Activated naive CD4-positive, alpha-beta T cell treated with anti-CD3 and anti-CD28 coated beads, Interleukin-2, amount 50 U/mL, for 72 hours (primary cell): ENCODE data around the gene TBC1D30. TPM values are rescaled to one million over a fixed set of nuclear protein-coding genes. Genes with fewer than 3 reads are reported as not detected.
A peak's percentile ranks its signal among the peaks of the same experiment; 100 is the strongest.

Source experiments
- ATAC-seq, 2 donors: fragments of 150-1000 bp; cut with Tn5 transposase; 2 replicates each; pipeline ENCODE4 v1.10.0; 2021; ENCODE audit warnings: mild to moderate bottlenecking in 2 of 2, moderate library complexity in 2 of 2
- DNase-seq, 2 donors: peaks; one replicate each; pipeline ENCODE4 v3.0.0; 2021 to 2022; ENCODE audit warnings: low spot score in 2 of 2
- H3K27ac Mint-ChIP-seq, 2 donors: one replicate each; pipeline ENCODE4 v1.8.0; 2022; ENCODE audit warnings: mild to moderate bottlenecking in 2 of 2, mixed read lengths in 2 of 2
- H3K36me3 Mint-ChIP-seq, 2 donors: one replicate each; pipeline ENCODE4 v1.8.0; 2022; ENCODE audit warnings: mixed read lengths in 2 of 2
- H3K9me3 Mint-ChIP-seq, 2 donors: one replicate each; pipeline ENCODE4 v1.8.0; 2022; ENCODE audit warnings: mixed read lengths in 2 of 2
- total RNA-seq, 2 donors: library from RNA; stranded (reverse); gene quantifications; one replicate each; pipeline ENCODE4 v1.2.3, GENCODE V29; 2022

The TBC1D30 gene
- total RNA-seq, 2 donors from 2014 or later, result 0.27 to 0.41 TPM

DNA sequence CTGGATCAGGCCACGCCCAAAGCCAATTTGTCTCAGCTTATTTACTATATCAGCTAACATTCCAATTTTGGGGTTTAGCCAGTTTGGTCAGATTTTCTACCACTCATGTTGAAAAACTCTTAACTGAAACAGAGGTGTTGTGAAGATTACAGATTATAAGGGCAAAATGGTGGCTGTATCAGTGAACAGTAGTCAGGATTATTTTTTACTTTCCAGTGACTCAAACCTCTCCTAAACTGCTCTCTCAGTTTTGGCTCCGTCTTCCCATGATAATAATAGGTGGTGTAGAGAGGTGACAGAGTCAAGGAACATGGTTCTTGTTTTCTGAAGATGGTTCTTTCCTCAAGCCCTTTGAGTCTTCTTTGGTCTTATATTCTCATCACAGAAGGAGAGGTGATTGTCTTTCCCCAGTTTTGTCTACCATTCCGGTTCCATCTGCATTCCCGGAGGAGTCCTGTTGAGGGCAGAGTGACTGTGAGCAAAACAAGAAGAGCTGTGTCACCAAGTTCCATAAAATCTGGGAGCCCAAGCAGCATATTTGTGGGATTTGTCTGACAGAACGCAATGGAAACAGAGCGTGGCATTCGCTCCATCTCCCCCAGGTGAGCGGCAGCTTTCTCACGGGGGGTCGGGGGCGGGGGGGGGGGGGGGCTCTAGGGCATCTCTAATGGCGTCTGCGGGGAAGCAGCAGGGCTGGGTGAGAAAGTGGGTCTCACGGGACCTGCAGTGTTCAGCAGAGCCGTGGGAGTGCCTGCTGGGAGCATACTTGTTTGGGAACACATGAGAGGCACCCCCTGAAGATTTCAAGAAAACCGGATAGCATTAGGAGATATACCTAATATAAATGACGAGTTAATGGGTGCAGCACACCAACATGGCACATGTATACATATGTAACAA is 59.1 kb downstream of the TBC1D30 start:
- Mint-ChIP-seq H3K36me3 (peaks cover 0 to 9% of the 10 kb centered on the region in 2 donors), H3K9me3 (peaks cover 0 to 4% of the 10 kb centered on the region in 2 donors), H3K27ac (no peak overlapping the region)
- DNase-seq (no peak), ATAC-seq (peak in 1 of 2 donors; percentile 55)

GRCh38 chr12:64884164-64884542 is 59.7 kb downstream of the TBC1D30 start:
- no peak for DNase-seq
- Mint-ChIP-seq H3K9me3 (peaks cover 0 to under 1% of the 10 kb centered on the region in 2 donors), H3K36me3 (peaks cover 0 to 9% of the 10 kb centered on the region in 2 donors), H3K27ac (no peak overlapping the region)
- no peak for ATAC-seq

GRCh38 chr12:64884728-64885127 is 60.3 kb downstream of the TBC1D30 start:
- Mint-ChIP-seq H3K36me3 (peaks cover 0 to 7% of the 10 kb centered on the region in 2 donors), H3K9me3 (no peaks in the 10 kb centered on the region), H3K27ac (no peak overlapping the region)
- no peak for ATAC-seq
- no peak for DNase-seq

DNA sequence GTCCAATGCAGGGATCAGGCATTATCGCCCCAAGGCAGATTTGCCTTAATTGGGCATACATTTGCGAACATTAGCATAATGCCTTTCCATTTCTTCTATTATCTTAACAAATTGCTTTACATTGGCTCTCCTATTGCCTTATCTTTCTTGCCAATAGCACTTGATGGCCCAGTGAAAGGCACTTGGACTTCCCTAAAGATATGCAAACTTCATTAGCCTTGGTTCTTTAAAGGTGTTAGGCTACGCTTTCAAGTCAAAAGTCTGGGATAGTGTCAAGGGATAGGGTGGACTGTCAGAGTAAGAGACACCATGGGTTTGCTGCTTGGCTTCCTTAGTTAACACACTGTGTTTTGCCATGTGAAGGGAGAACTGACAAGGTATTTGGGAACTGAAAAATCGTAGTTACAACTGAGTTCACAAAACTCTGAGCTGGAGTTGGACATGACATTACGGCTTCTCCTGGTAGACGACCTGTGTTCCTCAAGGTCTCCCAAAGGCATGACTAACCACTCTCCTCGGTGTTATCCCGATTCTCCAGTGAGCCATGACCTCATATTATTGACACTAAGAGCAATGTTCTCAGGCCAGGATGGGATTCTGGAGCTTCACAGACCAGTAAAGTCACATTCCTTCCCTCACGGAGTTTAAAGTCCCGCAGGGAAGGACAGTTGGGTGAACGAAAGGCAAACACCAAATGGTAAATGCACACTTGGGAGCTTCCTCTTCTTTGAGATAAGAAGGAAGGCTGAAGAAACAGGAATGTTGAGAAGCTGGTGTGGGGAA is 65.2 kb downstream of the TBC1D30 start:
- no peaks in the 10 kb centered on the region for H3K9me3 Mint-ChIP-seq
- no peak overlapping the region for H3K27ac Mint-ChIP-seq
- H3K36me3 Mint-ChIP-seq, result no peaks in the 10 kb centered on the region
- ATAC-seq (no peak), DNase-seq (no peak)

GRCh38 chr12:64890873-64891468 is 66.5 kb downstream of the TBC1D30 start:
- H3K9me3 Mint-ChIP-seq, result no peaks in the 10 kb centered on the region
- peak; percentile 44 to 59 for ATAC-seq
- H3K36me3 Mint-ChIP-seq, result no peaks in the 10 kb centered on the region
- H3K27ac Mint-ChIP-seq, result no peak overlapping the region
- DNase-seq, result no peak

GRCh38 chr12:64891629-64892028 is 67.2 kb downstream of the TBC1D30 start:
- no peaks in the 10 kb centered on the region for H3K9me3 Mint-ChIP-seq
- no peak for DNase-seq

GRCh38 chr12:64892561-64892960 is 68.1 kb downstream of the TBC1D30 start:
- no peak for DNase-seq
- H3K9me3 Mint-ChIP-seq, result no peaks in the 10 kb centered on the region
- no peak overlapping the region for H3K27ac Mint-ChIP-seq
- no peaks in the 10 kb centered on the region for H3K36me3 Mint-ChIP-seq
- no peak for ATAC-seq

More at GRCh38 chr12:64891629-64892028, 67.2 kb downstream of the TBC1D30 start:
- Mint-ChIP-seq H3K36me3 (no peaks in the 10 kb centered on the region), H3K27ac (no peak overlapping the region)
- ATAC-seq, result no peak

- DNase-seq (no peak), ATAC-seq (peak in 1 of 2 donors; percentile 73)
- H3K9me3 Mint-ChIP-seq, result no peaks in the 10 kb centered on the region
- no peaks in the 10 kb centered on the region for H3K36me3 Mint-ChIP-seq
- no peak overlapping the region for H3K27ac Mint-ChIP-seq
These were observed 69.5 kb downstream of the TBC1D30 start for GRCh38 chr12:64893961-64894360.

DNA sequence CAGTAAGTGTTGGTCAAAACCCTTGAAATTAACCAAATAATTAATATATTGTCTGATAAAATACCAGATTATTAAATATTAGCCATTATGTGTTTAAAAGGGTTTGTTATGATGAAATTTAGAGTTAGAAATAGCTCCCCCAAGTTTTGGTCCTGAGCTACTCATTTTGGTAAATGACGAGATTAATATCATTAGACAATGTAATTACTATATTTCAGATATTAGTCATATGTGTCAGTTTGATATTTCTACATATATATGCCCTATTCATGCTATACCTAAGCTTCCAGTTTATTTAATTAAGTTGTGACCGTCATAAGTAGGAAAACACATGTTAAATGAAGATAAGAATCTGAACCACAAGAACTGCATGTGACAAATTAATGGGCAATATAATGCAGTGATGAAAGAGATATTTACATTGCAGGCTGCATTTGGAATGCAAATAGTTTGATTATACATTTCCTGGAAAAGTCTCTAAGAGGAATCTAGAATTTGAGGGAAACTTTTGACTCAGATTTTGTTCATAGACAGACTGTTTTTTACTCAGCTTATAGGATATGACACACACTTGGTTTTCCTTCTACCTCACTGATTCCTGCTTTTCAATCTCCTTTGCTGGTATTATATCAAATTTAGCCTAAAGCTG is 70.5 kb downstream of the TBC1D30 start:
- ATAC-seq, result peak in 1 of 2 donors; percentile 53
- no peak overlapping the region for H3K27ac Mint-ChIP-seq
- DNase-seq, result no peak

GRCh38 chr12:64895526-64895925 is 71.1 kb downstream of the TBC1D30 start:
- Mint-ChIP-seq H3K27ac (no peak overlapping the region), H3K36me3 (no peaks in the 10 kb centered on the region), H3K9me3 (no peaks in the 10 kb centered on the region)
- ATAC-seq, result no peak
- DNase-seq, result no peak

More for the DNA sequence above, 70.5 kb downstream of the TBC1D30 start:
- Mint-ChIP-seq H3K36me3 (no peaks in the 10 kb centered on the region), H3K9me3 (no peaks in the 10 kb centered on the region)

DNA sequence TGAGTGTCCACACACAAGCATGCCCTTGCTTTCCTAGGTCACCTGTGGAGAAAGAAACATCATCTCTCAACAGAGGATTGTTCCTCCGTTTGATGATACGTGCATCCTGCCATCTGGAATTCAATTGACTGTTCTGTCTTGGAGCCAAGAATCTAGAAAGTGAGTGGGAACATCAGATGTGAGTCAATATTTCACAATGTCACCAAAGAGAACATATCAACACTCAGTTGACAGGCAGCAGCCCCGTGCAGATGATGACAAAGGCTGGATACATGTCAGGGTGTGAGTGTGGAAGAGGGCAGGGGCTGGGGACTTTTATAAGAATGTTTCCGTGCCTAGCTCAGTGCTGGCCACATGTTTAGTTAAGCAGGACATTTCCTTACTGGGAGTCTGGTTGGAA is 76.1 kb downstream of the TBC1D30 start:
- Mint-ChIP-seq H3K27ac (no peak overlapping the region), H3K36me3 (no peaks in the 10 kb centered on the region), H3K9me3 (no peaks in the 10 kb centered on the region)
- DNase-seq (no peak), ATAC-seq (no peak)

DNA sequence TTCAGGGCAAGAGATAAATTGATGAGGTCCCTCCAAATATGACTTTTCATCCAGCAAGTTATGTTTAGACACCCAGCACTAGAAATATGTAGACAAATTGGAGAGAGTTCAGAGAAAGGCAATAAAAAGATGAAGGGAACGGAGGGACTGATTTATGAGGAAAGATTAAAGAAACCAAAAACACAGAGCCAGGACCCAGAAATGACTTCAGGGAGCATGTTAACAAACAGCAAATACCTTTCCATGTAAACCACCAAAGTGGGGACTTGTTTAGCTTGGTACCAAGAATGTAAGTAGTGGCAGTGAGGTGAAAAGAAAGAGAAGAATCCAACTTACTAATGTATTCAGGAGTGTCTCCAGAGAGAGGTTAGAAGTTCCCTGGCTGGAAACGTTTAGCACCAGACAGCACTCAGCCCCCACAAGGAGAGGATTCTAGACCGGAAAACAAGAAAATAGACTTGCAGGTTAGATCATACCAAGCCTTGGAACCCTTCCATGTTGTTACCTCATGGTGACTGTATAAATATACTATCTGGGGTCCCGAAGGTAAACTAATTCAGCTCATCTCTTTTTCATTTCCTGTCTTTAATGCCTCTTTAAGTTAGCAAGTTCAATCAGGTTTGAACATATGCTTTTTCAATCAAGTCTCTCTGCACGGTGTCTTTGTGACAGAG is 79.2 kb downstream of the TBC1D30 start:
- Mint-ChIP-seq H3K9me3 (no peaks in the 10 kb centered on the region), H3K36me3 (no peaks in the 10 kb centered on the region), H3K27ac (no peak overlapping the region)
- ATAC-seq (no peak), DNase-seq (no peak)

GRCh38 chr12:64907097-64907496 is 82.7 kb downstream of the TBC1D30 start:
- Mint-ChIP-seq H3K27ac (no peak overlapping the region), H3K36me3 (no peaks in the 10 kb centered on the region), H3K9me3 (no peaks in the 10 kb centered on the region)
- ATAC-seq, result no peak
- DNase-seq, result no peak

DNA sequence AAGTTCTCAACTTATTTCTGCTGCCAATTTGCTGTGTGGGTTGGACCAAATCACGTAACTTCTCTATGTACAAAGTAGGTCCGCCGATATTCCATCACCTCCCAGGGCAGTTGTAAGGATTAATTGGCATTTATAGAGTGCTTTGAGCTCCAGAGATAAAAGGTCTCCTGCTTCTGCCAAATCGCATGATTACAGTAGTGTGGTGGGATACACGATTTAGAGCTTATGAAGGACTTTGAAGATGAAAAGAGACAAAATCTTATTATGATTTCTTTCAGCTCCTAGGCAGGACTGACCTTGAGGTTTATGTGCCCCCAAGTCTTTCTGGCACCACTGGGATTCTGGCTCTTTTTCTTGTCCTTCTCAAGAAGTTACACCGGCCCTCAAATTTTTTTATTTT is 84.7 kb downstream of the TBC1D30 start:
- Mint-ChIP-seq H3K27ac (no peak overlapping the region), H3K36me3 (no peaks in the 10 kb centered on the region), H3K9me3 (no peaks in the 10 kb centered on the region)
- DNase-seq, result no peak
- no peak for ATAC-seq

GRCh38 chr12:64911081-64911480 is 86.6 kb downstream of the TBC1D30 start:
- H3K36me3 Mint-ChIP-seq, result no peaks in the 10 kb centered on the region
- DNase-seq, result no peak
- ATAC-seq, result no peak
- no peak overlapping the region for H3K27ac Mint-ChIP-seq
- no peaks in the 10 kb centered on the region for H3K9me3 Mint-ChIP-seq

GRCh38 chr12:64911912-64912311 is 87.5 kb downstream of the TBC1D30 start:
- no peaks in the 10 kb centered on the region for H3K36me3 Mint-ChIP-seq
- H3K27ac Mint-ChIP-seq, result no peak overlapping the region

More at GRCh38 chr12:64911912-64912311, 87.5 kb downstream of the TBC1D30 start:
- DNase-seq (no peak), ATAC-seq (no peak)
- no peaks in the 10 kb centered on the region for H3K9me3 Mint-ChIP-seq
